Fibroblast of peridontal ligament (primary cell): ENCODE results near the gene FAM107B.
A peak's percentile ranks its signal among the peaks of the same experiment; 100 is the strongest.

ENCODE experiments used
- DNase-seq: peaks from one replicate; pipeline ENCODE4 v3.0.0-alpha.2; 2010; ENCODE audit errors: extremely low read depth

The FAM107B gene

GRCh38 chr10:14776546-14776945 lies 1.8 kb upstream of the FAM107B start:
- no peak for DNase-seq

GRCh38 chr10:14775656-14776055 lies 959 bp upstream of the FAM107B start:
- DNase-seq: peak; percentile 17

- no peak for DNase-seq
Measured at GRCh38 chr10:14774214-14774580, 500 bp downstream of the FAM107B start.

- peak; percentile 14 for DNase-seq
Measured at GRCh38 chr10:14773551-14774213, 1.0 kb downstream of the FAM107B start.

GRCh38 chr10:14772399-14772798 lies 2.3 kb downstream of the FAM107B start:
- DNase-seq: no peak

- DNase-seq: no peak
Measured at GRCh38 chr10:14770927-14771326, 3.8 kb downstream of the FAM107B start.

- DNase-seq: no peak
Measured at GRCh38 chr10:14761372-14761771, 13.3 kb downstream of the FAM107B start.

- DNase-seq: no peak
Measured at GRCh38 chr10:14758994-14759664, 15.6 kb downstream of the FAM107B start.

GRCh38 chr10:14758451-14758850 lies 16.2 kb downstream of the FAM107B start:
- no peak for DNase-seq

GRCh38 chr10:14757986-14758385 lies 16.7 kb downstream of the FAM107B start:
- DNase-seq: no peak

GRCh38 chr10:14757394-14757793 lies 17.3 kb downstream of the FAM107B start:
- no peak for DNase-seq

GRCh38 chr10:14753441-14753840 lies 21.3 kb downstream of the FAM107B start:
- peak; percentile 29 for DNase-seq

- peak; percentile 81 for DNase-seq
Measured at GRCh38 chr10:14751921-14752320, 22.8 kb downstream of the FAM107B start.

- DNase-seq: peak; percentile 73
Measured at GRCh38 chr10:14751014-14751896, 23.4 kb downstream of the FAM107B start.

GRCh38 chr10:14749070-14749809 lies 25.5 kb downstream of the FAM107B start:
- DNase-seq: no peak

GRCh38 chr10:14748441-14748840 lies 26.3 kb downstream of the FAM107B start:
- no peak for DNase-seq

- peak; percentile 6 for DNase-seq
Measured at GRCh38 chr10:14742815-14743214, 31.9 kb downstream of the FAM107B start.

GRCh38 chr10:14742382-14742781 lies 32.3 kb downstream of the FAM107B start:
- no peak for DNase-seq

- DNase-seq: peak; percentile 34
Measured at GRCh38 chr10:14740684-14741247, 33.9 kb downstream of the FAM107B start.

- DNase-seq: no peak
Measured at GRCh38 chr10:14737808-14738545, 36.7 kb downstream of the FAM107B start.

GRCh38 chr10:14736600-14737081 lies 38.1 kb downstream of the FAM107B start:
- peak; percentile 80 for DNase-seq
